Measurements from ENCODE around the gene ACTL6A. TPM values are rescaled to one million over a fixed set of nuclear protein-coding genes. Genes with fewer than 3 reads are reported as not detected.
"Not testable (repeated sequence)": the region's sequence is repeated elsewhere in the genome, so short reads cannot be mapped to it uniquely, and the experiment has no call there.

ACTL6A gene
- total RNA-seq, result 36.8 and 42.0 TPM in 2 replicates

GRCh38 chr3:179562591-179563270 lies at the start of gene ACTL6A:
Gene ACTL6A, plus strand, starts transcription at chr3:179562926. Its CDS starts 167 bp downstream, at chr3:179563093.
- peaks cover 6% of the 10 kb centered on the region for H3K4me1 ChIP-seq (ENCODE audit: insufficient read depth, low read length)
- peak; percentile 99 for DNase-seq (ENCODE audit: insufficient read length, low spot score, missing footprints)
- TF ChIP-seq CTCF (IDR thresholded peaks at IDR 0.05; ENCODE audit: extremely low read depth, low read depth, low read length), result no peak
- H3K27me3 ChIP-seq (ENCODE audit: insufficient read depth, low read length), result no peaks in the 10 kb centered on the region
- H4K20me1 ChIP-seq (ENCODE audit: insufficient read depth, low read length), result no peaks in the 10 kb centered on the region
- peak within 1 kb of the TSS; percentile 90 for H3K4me2 ChIP-seq (ENCODE audit: insufficient read depth, low read length)
- peak within 1 kb of the TSS; percentile 31 for H3K27ac ChIP-seq (ENCODE audit: low read depth, low read length)
- H3K79me2 ChIP-seq (ENCODE audit: insufficient read depth, low read length), result peaks cover 42% of the 10 kb centered on the region
- H3K9me3 ChIP-seq (ENCODE audit: low read depth, low read length), result no peaks in the 10 kb centered on the region
- peak within 1 kb of the TSS; percentile 92 for H2AFZ ChIP-seq (ENCODE audit: low read length)
- H3K4me3 ChIP-seq (ENCODE audit: insufficient read depth, low read length), result peak within 1 kb of the TSS; percentile 90
- H3K36me3 ChIP-seq (ENCODE audit: insufficient read depth, low read length), result no peaks in the 10 kb centered on the region

- DNase-seq (ENCODE audit: insufficient read length, low spot score, missing footprints), result no peak
- no peak overlapping the region for H3K27ac ChIP-seq (ENCODE audit: low read depth, low read length)
- no peak overlapping the region for H3K4me3 ChIP-seq (ENCODE audit: insufficient read depth, low read length)
- no peak overlapping the region for H2AFZ ChIP-seq (ENCODE audit: low read length)
- H3K9me3 ChIP-seq (ENCODE audit: low read depth, low read length), result no peaks in the 10 kb centered on the region
- H3K4me2 ChIP-seq (ENCODE audit: insufficient read depth, low read length), result no peak overlapping the region
- no peak for TF ChIP-seq CTCF (IDR thresholded peaks at IDR 0.05; ENCODE audit: extremely low read depth, low read depth, low read length)
- H3K27me3 ChIP-seq (ENCODE audit: insufficient read depth, low read length), result no peaks in the 10 kb centered on the region
- H4K20me1 ChIP-seq (ENCODE audit: insufficient read depth, low read length), result no peaks in the 10 kb centered on the region
- no peaks in the 10 kb centered on the region for H3K36me3 ChIP-seq (ENCODE audit: insufficient read depth, low read length)
- H3K4me1 ChIP-seq (ENCODE audit: insufficient read depth, low read length), result no peaks in the 10 kb centered on the region
- H3K79me2 ChIP-seq (ENCODE audit: insufficient read depth, low read length), result no peaks in the 10 kb centered on the region
These were observed 48.9 kb upstream of the ACTL6A start for GRCh38 chr3:179513862-179514261.

- not testable (repeated sequence) for H3K79me2 ChIP-seq (ENCODE audit: insufficient read depth, low read length); H3K36me3 ChIP-seq (ENCODE audit: insufficient read depth, low read length); H3K4me3 ChIP-seq (ENCODE audit: insufficient read depth, low read length); H3K9me3 ChIP-seq (ENCODE audit: low read depth, low read length); H3K27me3 ChIP-seq (ENCODE audit: insufficient read depth, low read length); H3K4me1 ChIP-seq (ENCODE audit: insufficient read depth, low read length); H4K20me1 ChIP-seq (ENCODE audit: insufficient read depth, low read length); H3K27ac ChIP-seq (ENCODE audit: low read depth, low read length); H3K4me2 ChIP-seq (ENCODE audit: insufficient read depth, low read length); H2AFZ ChIP-seq (ENCODE audit: low read length); DNase-seq (ENCODE audit: insufficient read length, low spot score, missing footprints)
These were observed 46.1 kb upstream of the ACTL6A start for GRCh38 chr3:179516461-179517251.

GRCh38 chr3:179526482-179526881 lies 36.2 kb upstream of the ACTL6A start:
- DNase-seq (ENCODE audit: insufficient read length, low spot score, missing footprints), result peak; percentile 62
- H3K79me2 ChIP-seq (ENCODE audit: insufficient read depth, low read length), result no peaks in the 10 kb centered on the region
- H3K4me3 ChIP-seq (ENCODE audit: insufficient read depth, low read length), result no peak overlapping the region
- peaks cover 6% of the 10 kb centered on the region for H3K4me1 ChIP-seq (ENCODE audit: insufficient read depth, low read length)
- no peaks in the 10 kb centered on the region for H4K20me1 ChIP-seq (ENCODE audit: insufficient read depth, low read length)
- H3K27ac ChIP-seq (ENCODE audit: low read depth, low read length), result no peak overlapping the region
- H3K36me3 ChIP-seq (ENCODE audit: insufficient read depth, low read length), result no peaks in the 10 kb centered on the region
- TF ChIP-seq CTCF (IDR thresholded peaks at IDR 0.05; ENCODE audit: extremely low read depth, low read depth, low read length), result no peak
- H2AFZ ChIP-seq (ENCODE audit: low read length), result peak overlapping the region; percentile 98
- H3K4me2 ChIP-seq (ENCODE audit: insufficient read depth, low read length), result no peak overlapping the region
- no peaks in the 10 kb centered on the region for H3K9me3 ChIP-seq (ENCODE audit: low read depth, low read length)
- no peaks in the 10 kb centered on the region for H3K27me3 ChIP-seq (ENCODE audit: insufficient read depth, low read length)

Measured in osteoblast (primary cell).